Transverse colon (tissue), 4 donors: Measurements from ENCODE around the gene MAJIN.

Source experiments
- EP300 ChIP-seq: sonication (generic); formaldehyde crosslinking; IDR thresholded peaks from one replicate; pipeline ENCODE4 v1.6.1; 2017; ENCODE audit warnings: antibody characterized with exemption, low read depth
- POLR2A ChIP-seq: fragments of 450-650 bp; IDR thresholded peaks from one replicate; pipeline ENCODE4 v1.6.1; 2016; ENCODE audit warnings: antibody characterized with exemption, mild to moderate bottlenecking, moderate library complexity
- POLR2AphosphoS5 ChIP-seq, 3 donors: sonication (generic); formaldehyde crosslinking; IDR thresholded peaks; one replicate each; pipeline ENCODE4 v1.6.1; 2016; ENCODE audit warnings: antibody characterized with exemption in 3 of 3
- TF ChIP-seq, protein P1 (sequence below), 5 experiments: fragments of 200-600 bp in 3 of 5; fragments of 450-650 bp in 2 of 5; sonication (generic) in 3 of 5; IDR thresholded peaks; 1 replicate in 2 of 5; 2 replicates in 3 of 5; pipeline ENCODE4 v1.5.1; 2016 to 2017; ENCODE audit warnings: antibody characterized with exemption in 5 of 5, inconsistent platforms in 3 of 5, mild to moderate bottlenecking in 2 of 5, moderate library complexity in 1 of 5

DNA sequence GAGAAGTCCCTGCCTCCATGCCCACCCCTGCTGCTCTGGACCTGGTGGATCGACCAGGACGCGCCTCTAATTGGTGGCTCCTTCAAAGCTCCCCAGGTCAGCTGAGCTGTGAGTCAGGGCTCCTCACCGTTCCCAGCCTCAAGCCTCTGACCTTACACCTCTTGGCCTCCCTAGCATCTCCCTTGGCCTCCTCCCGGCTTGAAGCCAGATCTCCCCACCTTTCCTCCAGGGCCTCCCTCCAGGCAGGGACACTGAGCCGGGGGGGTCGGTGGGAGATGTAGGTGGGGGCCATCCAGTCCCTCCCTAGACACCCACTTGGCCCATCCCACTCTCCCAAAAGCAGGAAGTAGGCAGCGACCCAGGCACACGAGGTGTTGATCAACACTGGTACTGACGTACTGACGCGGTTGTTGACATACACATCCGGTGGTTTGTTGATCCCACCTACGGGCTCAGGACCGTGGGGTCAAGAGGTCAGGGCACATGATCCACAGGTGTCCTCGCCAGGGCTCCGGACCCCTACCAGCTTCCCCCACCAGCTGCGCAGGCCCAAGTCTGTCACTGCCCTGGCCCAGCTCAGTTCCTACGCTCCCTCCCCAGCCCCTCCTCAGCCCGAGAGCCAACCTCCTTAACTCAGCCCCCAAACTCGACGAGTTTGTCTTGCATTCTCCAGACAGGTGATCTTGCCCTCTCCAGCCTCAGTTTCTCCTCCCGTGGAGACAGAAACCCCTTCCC is 55.7 kb downstream of the MAJIN start:
- TF ChIP-seq POLR2A (no peak), EP300 (no peak), POLR2AphosphoS5 (IDR thresholded peaks at IDR 0.05) (peak in 1 of 3 donors; percentile 8)
- TF ChIP-seq, protein P1, sequence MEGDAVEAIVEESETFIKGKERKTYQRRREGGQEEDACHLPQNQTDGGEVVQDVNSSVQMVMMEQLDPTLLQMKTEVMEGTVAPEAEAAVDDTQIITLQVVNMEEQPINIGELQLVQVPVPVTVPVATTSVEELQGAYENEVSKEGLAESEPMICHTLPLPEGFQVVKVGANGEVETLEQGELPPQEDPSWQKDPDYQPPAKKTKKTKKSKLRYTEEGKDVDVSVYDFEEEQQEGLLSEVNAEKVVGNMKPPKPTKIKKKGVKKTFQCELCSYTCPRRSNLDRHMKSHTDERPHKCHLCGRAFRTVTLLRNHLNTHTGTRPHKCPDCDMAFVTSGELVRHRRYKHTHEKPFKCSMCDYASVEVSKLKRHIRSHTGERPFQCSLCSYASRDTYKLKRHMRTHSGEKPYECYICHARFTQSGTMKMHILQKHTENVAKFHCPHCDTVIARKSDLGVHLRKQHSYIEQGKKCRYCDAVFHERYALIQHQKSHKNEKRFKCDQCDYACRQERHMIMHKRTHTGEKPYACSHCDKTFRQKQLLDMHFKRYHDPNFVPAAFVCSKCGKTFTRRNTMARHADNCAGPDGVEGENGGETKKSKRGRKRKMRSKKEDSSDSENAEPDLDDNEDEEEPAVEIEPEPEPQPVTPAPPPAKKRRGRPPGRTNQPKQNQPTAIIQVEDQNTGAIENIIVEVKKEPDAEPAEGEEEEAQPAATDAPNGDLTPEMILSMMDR (IDR thresholded peaks at IDR 0.05): no peak
